Caco-2 (cell line): ENCODE measurements around the gene TMEM259. TPM values are rescaled to one million over a fixed set of nuclear protein-coding genes. Genes with fewer than 3 reads are reported as not detected.

ENCODE experiments used
- BruUV-seq: library from RNA; stranded (reverse); fragments of 400-500 nt; replicated peaks from 2 replicates; lab custom pipeline; 2021; lab: Mats Ljungman, UMichigan
- CTCF ChIA-PET: fragments of 300-600 bp; sonication (Branson Sonifier 250); formaldehyde crosslinking; loops from one replicate; lab custom pipeline; 2022; ENCODE audit warnings: antibody characterized with exemption; lab: Charles Lee
- POLR2A ChIA-PET: fragments of 300-600 bp; sonication (Branson Sonifier 250); formaldehyde crosslinking; loops from one replicate; lab custom pipeline; 2022; ENCODE audit warnings: antibody characterized with exemption; lab: Charles Lee
- DNase-seq, 2 experiments: peaks; one replicate each; pipeline versions ENCODE4 v3.0.0 to v3.0.0-alpha.2; 2020 to 2022
- H3K27me3 ChIP-seq: replicated peaks from 2 replicates; pipeline ENCODE4 v1.6.0; 2011; ENCODE audit warnings: low read length; ENCODE audit not compliant: control insufficient read depth, insufficient read depth
- H3K36me3 ChIP-seq: 2 replicates; pipeline ENCODE4 v1.5.1; 2011; ENCODE audit warnings: low read length; ENCODE audit not compliant: control insufficient read depth, insufficient read depth
- H3K4me1 ChIP-seq: fragments of 250-450 bp; sonication (Bioruptor Pico); 2 replicates; pipeline ENCODE4 v1.5.1; 2020; ENCODE audit warnings: mild to moderate bottlenecking
- H3K4me3 ChIP-seq: 2 replicates; pipeline ENCODE4 v1.5.1; 2011; ENCODE audit warnings: low read depth, mild to moderate bottlenecking, control low read depth, low read length
- H3K9me3 ChIP-seq: fragments of 250-450 bp; sonication (Bioruptor Pico); 2 replicates; pipeline ENCODE4 v1.5.1; 2020; ENCODE audit warnings: mild to moderate bottlenecking, moderate library complexity
- H3K27ac Mint-ChIP-seq: one replicate; pipeline ENCODE4 v1.8.0; 2022; ENCODE audit warnings: mixed read lengths; ENCODE audit not compliant: unreplicated experiment
- H3K27me3 Mint-ChIP-seq: one replicate; pipeline ENCODE4 v1.8.0; 2022; ENCODE audit warnings: mixed read lengths; ENCODE audit not compliant: insufficient read depth, unreplicated experiment
- H3K36me3 Mint-ChIP-seq: one replicate; pipeline ENCODE4 v1.8.0; 2022; ENCODE audit warnings: mild to moderate bottlenecking, mixed read lengths; ENCODE audit not compliant: insufficient read depth, unreplicated experiment
- H3K4me1 Mint-ChIP-seq: one replicate; pipeline ENCODE4 v1.8.0; 2022; ENCODE audit warnings: low read depth, mixed read lengths; ENCODE audit not compliant: unreplicated experiment
- H3K4me3 Mint-ChIP-seq: one replicate; pipeline ENCODE4 v1.8.0; 2022; ENCODE audit warnings: mild to moderate bottlenecking, moderate library complexity, mixed read lengths; ENCODE audit not compliant: unreplicated experiment
- H3K9me3 Mint-ChIP-seq: one replicate; pipeline ENCODE4 v1.8.0; 2022; ENCODE audit warnings: mixed read lengths; ENCODE audit not compliant: unreplicated experiment
- CTCF ChIP-seq, 2 experiments: fragments of 200-600 bp in 1 of 2; IDR thresholded peaks; 1 replicate in 1 of 2; 2 replicates in 1 of 2; pipeline versions ENCODE4 v1.5.1 to v1.8.0; 2011 to 2022; ENCODE audit warnings: antibody characterized with exemption in 1 of 2, control low read depth in 1 of 2, inconsistent platforms in 1 of 2, low read depth in 1 of 2, low read length in 1 of 2, mild to moderate bottlenecking in 1 of 2, moderate library complexity in 1 of 2; ENCODE audit not compliant: insufficient read depth in 1 of 2, severe bottlenecking in 1 of 2, unreplicated experiment in 1 of 2
- intact Hi-C: fragments of 100-400 bp; cut with micrococcal nuclease; formaldehyde crosslinking; loops from one replicate; pipeline ENCODE4 v1.10.0; 2022; ENCODE audit not compliant: unreplicated experiment
- total RNA-seq: library from RNA; stranded (reverse); gene quantifications from 2 replicates; pipeline ENCODE4 v1.2.3, GENCODE V29; 2022

Gene TMEM259
- total RNA-seq, 1 experiment from 2014 or later, result 148 TPM

- POLR2A ChIA-PET, result no interaction called here
- Mint-ChIP-seq H3K36me3 (peaks cover 75% of the 10 kb centered on the region), H3K4me1 (no peaks in the 10 kb centered on the region), H3K27ac (no peak overlapping the region), H3K4me3 (no peak overlapping the region), H3K27me3 (no peaks in the 10 kb centered on the region), H3K9me3 (no peaks in the 10 kb centered on the region)
- Histone ChIP-seq H3K9me3 (no peaks in the 10 kb centered on the region), H3K4me1 (peaks cover 38% of the 10 kb centered on the region), H3K4me3 (no peak overlapping the region), H3K36me3 (peaks cover 4% of the 10 kb centered on the region), H3K27me3 (no peaks in the 10 kb centered on the region)
- DNase-seq, result peak; percentile 65 to 78
- BruUV-seq, result no TSS peak
- TF ChIP-seq CTCF (IDR thresholded peaks at IDR 0.05; ENCODE audit: insufficient read depth in 1 of 2, low read depth in 1 of 2, low read length in 1 of 2, severe bottlenecking in 1 of 2, unreplicated experiment in 1 of 2), result no peak
- intact Hi-C loops, result no loop called here
- CTCF ChIA-PET, result no interaction called here
These were observed 29.6 kb downstream of the TMEM259 start for GRCh38 chr19:991174-991931.

- ChIA-PET CTCF (no interaction called here), POLR2A (no interaction called here)
- intact Hi-C loops, result no loop called here
- no peak overlapping the region for H3K27ac Mint-ChIP-seq
- H3K36me3 Mint-ChIP-seq, result peaks cover 69% of the 10 kb centered on the region
- H3K27me3 Mint-ChIP-seq, result no peaks in the 10 kb centered on the region
- Histone ChIP-seq H3K36me3 (peaks cover 4% of the 10 kb centered on the region), H3K4me1 (peaks cover 32% of the 10 kb centered on the region), H3K9me3 (no peaks in the 10 kb centered on the region), H3K27me3 (no peaks in the 10 kb centered on the region), H3K4me3 (no peak overlapping the region)
- H3K9me3 Mint-ChIP-seq, result no peaks in the 10 kb centered on the region
- H3K4me1 Mint-ChIP-seq, result no peaks in the 10 kb centered on the region
- no peak overlapping the region for H3K4me3 Mint-ChIP-seq
- no peak for TF ChIP-seq CTCF (IDR thresholded peaks at IDR 0.05; ENCODE audit: insufficient read depth in 1 of 2, low read depth in 1 of 2, low read length in 1 of 2, severe bottlenecking in 1 of 2, unreplicated experiment in 1 of 2)
- DNase-seq, result no peak
- no TSS peak for BruUV-seq
These were observed 30.2 kb downstream of the TMEM259 start for GRCh38 chr19:990746-991145.

- peaks cover 69% of the 10 kb centered on the region for H3K36me3 Mint-ChIP-seq
- peaks cover 4% of the 10 kb centered on the region for H3K36me3 ChIP-seq
- POLR2A ChIA-PET, result no interaction called here
These were observed 30.8 kb downstream of the TMEM259 start for GRCh38 chr19:990119-990571.

More at GRCh38 chr19:990119-990571, 30.8 kb downstream of the TMEM259 start:
- DNase-seq, result no peak
- H3K27me3 Mint-ChIP-seq, result no peaks in the 10 kb centered on the region
- H3K27ac Mint-ChIP-seq, result no peak overlapping the region
- Histone ChIP-seq H3K4me1 (peaks cover 27% of the 10 kb centered on the region), H3K27me3 (no peaks in the 10 kb centered on the region), H3K4me3 (no peak overlapping the region), H3K9me3 (no peaks in the 10 kb centered on the region)
- intact Hi-C loops, result no loop called here
- no peaks in the 10 kb centered on the region for H3K9me3 Mint-ChIP-seq
- BruUV-seq, result no TSS peak
- TF ChIP-seq CTCF (IDR thresholded peaks at IDR 0.05; ENCODE audit: insufficient read depth in 1 of 2, low read depth in 1 of 2, low read length in 1 of 2, severe bottlenecking in 1 of 2, unreplicated experiment in 1 of 2), result no peak
- no peaks in the 10 kb centered on the region for H3K4me1 Mint-ChIP-seq
- no peak overlapping the region for H3K4me3 Mint-ChIP-seq
- CTCF ChIA-PET, result no interaction called here
